Nephron (organoid): ENCODE measurements around the gene CCDC88C.

ENCODE experiments used
- H3K27ac Mint-ChIP-seq, 3 experiments: 2 replicates each; pipeline ENCODE4 v1.8.0; 2020; ENCODE audit warnings: mixed read lengths in 3 of 3, mild to moderate bottlenecking in 2 of 3, moderate library complexity in 1 of 3
- H3K27me3 Mint-ChIP-seq: 2 replicates; pipeline ENCODE4 v1.8.0; 2021; ENCODE audit warnings: low read depth, mild to moderate bottlenecking, moderate library complexity, mixed read lengths
- H3K36me3 Mint-ChIP-seq: 2 replicates; pipeline ENCODE4 v1.8.0; 2020; ENCODE audit warnings: low read depth, mixed read lengths
- H3K4me1 Mint-ChIP-seq: 2 replicates; pipeline ENCODE4 v1.8.0; 2020; ENCODE audit warnings: mixed read lengths
- H3K4me3 Mint-ChIP-seq, 3 experiments: 2 replicates each; pipeline ENCODE4 v1.8.0; 2020; ENCODE audit warnings: mild to moderate bottlenecking in 3 of 3, mixed read lengths in 3 of 3, moderate library complexity in 2 of 3
- H3K9me3 Mint-ChIP-seq: 2 replicates; pipeline ENCODE4 v1.8.0; 2020; ENCODE audit warnings: mixed read lengths
- TF ChIP-seq, protein P1 (sequence below), 3 experiments: fragments of 200-600 bp; sonication (generic); IDR thresholded peaks; one replicate each; pipeline ENCODE4 v1.5.0; 2021; ENCODE audit warnings: antibody characterized with exemption in 3 of 3; ENCODE audit not compliant: unreplicated experiment in 3 of 3

Gene CCDC88C

DNA sequence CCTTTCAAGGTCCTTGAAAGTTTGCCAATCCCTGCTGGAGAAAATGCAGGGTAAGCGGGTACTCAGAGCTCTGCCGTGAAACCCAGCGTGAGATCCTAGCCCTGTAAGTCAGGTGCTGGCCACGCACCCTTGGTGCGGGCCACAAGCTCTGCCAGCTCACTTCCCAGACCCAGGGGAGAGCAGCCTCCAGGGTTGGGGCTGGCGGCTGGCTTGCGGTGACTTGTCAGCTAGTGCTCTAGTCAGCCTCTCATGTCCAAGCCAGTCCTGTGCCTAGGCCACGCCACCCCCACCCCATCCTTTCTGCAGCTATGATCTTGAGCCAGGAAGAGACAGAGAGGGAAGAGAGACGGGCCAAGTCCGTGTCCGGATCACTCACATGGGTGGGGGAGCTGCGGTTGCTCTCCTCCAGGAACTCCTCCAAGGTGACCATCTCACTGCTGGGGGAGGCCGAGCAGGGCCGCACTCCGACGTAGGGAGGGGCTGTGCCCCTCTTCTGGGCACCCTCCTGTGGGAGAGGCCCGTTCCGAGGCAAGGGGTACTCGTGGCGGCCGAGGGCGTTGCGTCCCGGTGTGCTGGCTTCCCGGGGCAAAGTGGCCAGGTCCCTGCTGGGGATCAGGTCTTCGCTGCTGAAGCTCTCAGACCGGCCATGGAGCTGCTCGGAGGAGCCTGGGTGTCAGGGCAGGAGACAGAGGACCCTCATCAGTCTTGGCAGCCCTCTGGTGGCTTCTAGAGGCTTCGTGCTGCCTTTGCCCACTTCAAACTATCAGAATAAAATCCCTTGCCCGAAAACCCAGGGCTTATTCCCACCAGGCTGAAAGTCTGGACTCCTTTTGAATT, 139.9 kb downstream of the CCDC88C start:
- peaks cover 23% of the 10 kb centered on the region for H3K36me3 Mint-ChIP-seq
- no peak overlapping the region for H3K27ac Mint-ChIP-seq
- H3K27me3 Mint-ChIP-seq = no peaks in the 10 kb centered on the region
- H3K4me1 Mint-ChIP-seq = no peaks in the 10 kb centered on the region
- no peak overlapping the region for H3K4me3 Mint-ChIP-seq
- TF ChIP-seq, protein P1, sequence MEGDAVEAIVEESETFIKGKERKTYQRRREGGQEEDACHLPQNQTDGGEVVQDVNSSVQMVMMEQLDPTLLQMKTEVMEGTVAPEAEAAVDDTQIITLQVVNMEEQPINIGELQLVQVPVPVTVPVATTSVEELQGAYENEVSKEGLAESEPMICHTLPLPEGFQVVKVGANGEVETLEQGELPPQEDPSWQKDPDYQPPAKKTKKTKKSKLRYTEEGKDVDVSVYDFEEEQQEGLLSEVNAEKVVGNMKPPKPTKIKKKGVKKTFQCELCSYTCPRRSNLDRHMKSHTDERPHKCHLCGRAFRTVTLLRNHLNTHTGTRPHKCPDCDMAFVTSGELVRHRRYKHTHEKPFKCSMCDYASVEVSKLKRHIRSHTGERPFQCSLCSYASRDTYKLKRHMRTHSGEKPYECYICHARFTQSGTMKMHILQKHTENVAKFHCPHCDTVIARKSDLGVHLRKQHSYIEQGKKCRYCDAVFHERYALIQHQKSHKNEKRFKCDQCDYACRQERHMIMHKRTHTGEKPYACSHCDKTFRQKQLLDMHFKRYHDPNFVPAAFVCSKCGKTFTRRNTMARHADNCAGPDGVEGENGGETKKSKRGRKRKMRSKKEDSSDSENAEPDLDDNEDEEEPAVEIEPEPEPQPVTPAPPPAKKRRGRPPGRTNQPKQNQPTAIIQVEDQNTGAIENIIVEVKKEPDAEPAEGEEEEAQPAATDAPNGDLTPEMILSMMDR (IDR thresholded peaks at IDR 0.05; ENCODE audit: unreplicated experiment in 3 of 3) = no peak
- no peaks in the 10 kb centered on the region for H3K9me3 Mint-ChIP-seq

DNA sequence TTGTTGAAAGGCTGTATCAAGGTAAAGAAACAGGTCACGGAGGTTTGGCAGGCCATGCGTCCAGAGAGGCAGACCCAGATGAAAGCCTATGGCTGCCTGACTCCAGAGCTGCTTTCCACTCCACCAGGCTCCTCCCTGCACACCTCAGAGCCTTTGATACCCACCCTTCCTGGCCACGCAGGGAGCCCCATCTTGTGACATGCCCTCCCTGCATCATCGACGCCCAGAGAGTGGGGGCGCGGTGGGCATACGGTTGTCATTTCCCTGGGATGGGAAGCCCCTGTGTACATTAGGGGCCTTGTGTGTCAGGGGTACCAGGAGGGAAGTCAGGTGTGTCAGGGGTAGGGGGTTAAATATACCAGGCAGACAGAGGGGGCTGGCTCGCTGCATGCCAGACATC, 142.8 kb downstream of the CCDC88C start:
- Mint-ChIP-seq H3K4me3 (no peak overlapping the region), H3K9me3 (no peaks in the 10 kb centered on the region), H3K36me3 (peaks cover 13% of the 10 kb centered on the region), H3K4me1 (peaks cover 2% of the 10 kb centered on the region), H3K27ac (no peak overlapping the region), H3K27me3 (peaks cover 3% of the 10 kb centered on the region)
- TF ChIP-seq, protein P1 (IDR thresholded peaks at IDR 0.05; ENCODE audit: unreplicated experiment in 3 of 3) = no peak

DNA sequence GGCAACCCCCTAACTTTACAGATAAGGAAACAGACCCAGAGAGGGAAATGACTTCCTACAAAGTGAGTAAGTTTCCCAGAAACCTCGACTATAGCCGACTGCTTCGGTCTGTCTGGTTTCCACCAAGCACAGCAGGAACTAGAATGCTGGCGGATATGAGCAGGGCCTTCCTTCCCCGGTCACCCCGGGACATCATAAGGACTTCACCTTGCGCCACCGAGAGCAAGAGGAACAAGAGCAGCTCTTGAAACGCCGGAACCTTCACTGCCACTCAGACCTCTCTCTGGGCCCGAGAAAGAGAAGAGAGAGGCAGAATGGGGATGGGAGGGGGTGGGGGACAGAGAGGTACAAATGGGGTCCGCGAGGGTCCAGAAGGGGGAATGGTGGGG, 143.7 kb downstream of the CCDC88C start:
- TF ChIP-seq, protein P1 (IDR thresholded peaks at IDR 0.05; ENCODE audit: unreplicated experiment in 3 of 3) = no peak
- H3K27me3 Mint-ChIP-seq = peaks cover 3% of the 10 kb centered on the region
- H3K4me3 Mint-ChIP-seq = no peak overlapping the region
- H3K27ac Mint-ChIP-seq = no peak overlapping the region
- H3K4me1 Mint-ChIP-seq = peaks cover 11% of the 10 kb centered on the region
- H3K9me3 Mint-ChIP-seq = no peaks in the 10 kb centered on the region
- H3K36me3 Mint-ChIP-seq = peaks cover 14% of the 10 kb centered on the region

DNA sequence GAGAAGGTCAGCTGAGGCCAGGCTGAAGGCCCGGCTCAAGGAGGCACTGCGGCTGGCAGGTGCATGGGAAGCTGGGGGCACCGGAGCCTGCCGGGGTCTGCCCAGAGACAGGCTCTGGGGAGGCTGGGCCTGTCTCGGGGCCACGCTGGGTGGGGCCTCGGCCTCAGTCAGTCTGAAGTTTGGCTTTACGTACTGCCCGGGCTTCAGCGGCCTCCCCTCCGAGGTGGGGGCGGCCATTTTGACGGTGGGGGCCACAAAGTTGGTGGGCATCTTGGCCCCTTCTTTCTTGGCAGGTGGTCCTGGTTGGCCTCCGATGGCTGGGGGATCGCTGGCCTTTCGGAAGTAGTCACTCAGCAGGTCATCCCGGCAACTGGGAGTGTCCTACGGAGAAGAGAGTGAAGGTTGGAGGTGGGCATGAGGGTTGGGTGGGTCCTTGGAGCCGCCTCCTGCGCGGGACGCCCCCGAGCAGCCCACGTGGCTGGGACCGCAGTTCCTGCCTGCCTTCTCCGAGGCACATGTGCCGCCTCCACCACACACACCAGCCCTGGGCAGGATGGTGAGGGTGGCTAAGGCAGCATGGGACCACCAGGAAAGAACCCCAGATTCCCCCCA, 144.2 kb downstream of the CCDC88C start:
- Mint-ChIP-seq H3K36me3 (peaks cover 14% of the 10 kb centered on the region), H3K27me3 (peaks cover 3% of the 10 kb centered on the region), H3K27ac (no peak overlapping the region), H3K4me1 (peaks cover 11% of the 10 kb centered on the region), H3K4me3 (no peak overlapping the region), H3K9me3 (no peaks in the 10 kb centered on the region)
- TF ChIP-seq, protein P1 (IDR thresholded peaks at IDR 0.05; ENCODE audit: unreplicated experiment in 3 of 3) = no peak

DNA sequence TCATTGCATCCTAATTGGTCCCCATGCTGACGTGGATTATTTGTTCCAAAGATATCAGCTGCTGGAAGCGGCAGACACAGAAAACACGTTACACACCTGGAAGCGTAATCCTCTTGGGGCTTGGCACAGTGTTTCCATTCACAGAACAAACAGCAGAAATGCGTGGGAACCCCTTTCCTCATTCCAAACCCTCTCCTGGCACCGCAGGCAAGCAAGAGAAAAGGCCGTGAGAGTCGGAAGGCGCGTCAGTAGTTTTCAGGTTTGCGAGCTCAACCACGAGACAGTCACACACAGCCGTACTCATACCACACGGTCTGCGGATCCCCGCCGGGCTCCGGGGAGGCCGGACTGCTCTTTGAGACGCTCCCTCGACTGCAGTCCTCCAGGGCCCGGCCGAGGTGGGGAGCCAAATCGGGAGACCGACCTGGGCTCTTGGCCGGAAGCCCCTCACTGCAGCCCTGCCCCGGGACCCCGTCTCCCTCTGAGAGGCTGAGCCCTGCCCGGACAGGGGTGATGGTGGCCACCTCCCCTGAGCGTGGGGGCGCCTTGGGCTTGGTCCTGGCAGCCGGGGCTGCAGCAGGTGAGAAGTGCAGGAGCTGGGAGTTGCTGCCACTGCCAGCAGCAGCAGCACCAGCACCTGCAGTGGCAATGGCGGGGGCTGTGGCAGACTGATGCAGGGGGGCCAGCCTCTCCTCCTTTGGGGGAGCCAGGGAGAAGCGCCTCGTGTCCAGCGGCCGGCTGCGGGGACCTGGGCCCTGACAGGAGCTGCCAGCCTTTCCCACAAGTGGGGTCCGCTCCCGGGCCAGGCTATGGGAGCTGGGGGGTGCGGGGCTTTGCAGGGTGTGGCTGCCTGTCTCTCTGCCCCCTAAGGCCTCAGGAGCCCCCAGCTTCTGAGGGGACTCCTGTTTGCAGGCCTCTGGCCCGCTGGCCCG, 145.0 kb downstream of the CCDC88C start:
- Mint-ChIP-seq H3K4me1 (peaks cover 11% of the 10 kb centered on the region), H3K27me3 (peaks cover 3% of the 10 kb centered on the region), H3K27ac (no peak overlapping the region), H3K4me3 (no peak overlapping the region), H3K9me3 (no peaks in the 10 kb centered on the region), H3K36me3 (peaks cover 14% of the 10 kb centered on the region)
- TF ChIP-seq, protein P1 (IDR thresholded peaks at IDR 0.05; ENCODE audit: unreplicated experiment in 3 of 3) = no peak
